GM04504 (cell line): ENCODE data around the gene SESN1.
A peak's percentile ranks its signal among the peaks of the same experiment; 100 is the strongest.

Source experiments
- DNase-seq: peaks from one replicate; pipeline ENCODE4 v3.0.0-alpha.2; 2012; ENCODE audit warnings: low read depth

The SESN1 gene

DNA sequence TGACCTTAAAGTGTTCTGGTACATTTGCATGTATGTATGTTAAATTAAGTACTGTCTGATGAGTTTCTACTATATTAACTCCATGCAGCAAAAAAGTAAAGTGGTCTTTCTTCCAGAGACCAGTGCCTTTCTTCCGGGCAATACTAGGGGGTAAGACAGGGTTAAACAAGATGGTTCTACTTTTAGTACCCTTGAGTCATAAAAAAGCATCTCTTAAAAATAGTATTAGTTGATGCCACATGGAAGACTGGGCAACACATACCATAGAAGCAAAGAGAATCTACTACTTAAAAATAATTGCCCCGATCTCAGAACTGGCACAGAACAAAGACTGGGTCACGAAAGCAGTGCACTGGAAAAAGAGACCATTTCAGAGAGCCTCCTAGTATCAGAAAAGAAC lies 66.2 kb downstream of the SESN1 start:
- no peak for DNase-seq

DNA sequence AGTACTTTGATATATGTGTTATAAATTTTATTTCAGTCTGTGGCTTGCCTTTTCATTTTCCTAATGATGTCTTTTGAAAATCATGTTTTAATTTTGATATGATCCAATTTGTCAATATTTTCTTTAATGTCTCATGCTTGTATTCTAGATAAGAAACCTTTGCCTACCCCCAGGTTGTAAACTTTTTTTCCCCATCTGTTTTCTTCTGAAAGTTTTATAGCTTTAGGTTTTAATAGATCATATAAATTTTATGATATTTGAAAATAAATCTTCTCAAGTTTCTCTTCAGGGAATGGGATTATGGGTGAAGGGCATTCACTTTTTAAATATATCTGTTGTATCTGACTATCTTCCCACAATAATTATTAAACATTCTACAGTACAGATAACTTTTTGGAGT lies 66.7 kb downstream of the SESN1 start:
- DNase-seq = no peak

DNA sequence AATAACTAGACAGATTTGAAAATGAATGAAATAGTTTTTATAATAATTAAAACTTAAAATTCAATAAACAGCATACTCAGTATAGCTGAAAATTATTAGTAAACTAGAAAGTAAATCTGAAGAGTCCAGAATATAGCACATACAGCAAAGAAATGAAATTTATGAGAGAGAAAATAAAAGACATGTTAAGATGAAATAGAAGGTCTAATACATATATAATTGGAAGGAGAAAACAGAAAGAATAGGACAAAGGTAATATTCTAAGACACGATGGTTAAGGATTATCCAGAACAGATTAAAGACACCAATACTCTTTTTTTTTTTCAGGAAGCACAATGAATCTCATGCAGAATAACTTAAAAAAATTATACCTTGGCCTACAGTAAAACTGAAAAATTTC lies 69.0 kb downstream of the SESN1 start:
- DNase-seq = no peak

DNA sequence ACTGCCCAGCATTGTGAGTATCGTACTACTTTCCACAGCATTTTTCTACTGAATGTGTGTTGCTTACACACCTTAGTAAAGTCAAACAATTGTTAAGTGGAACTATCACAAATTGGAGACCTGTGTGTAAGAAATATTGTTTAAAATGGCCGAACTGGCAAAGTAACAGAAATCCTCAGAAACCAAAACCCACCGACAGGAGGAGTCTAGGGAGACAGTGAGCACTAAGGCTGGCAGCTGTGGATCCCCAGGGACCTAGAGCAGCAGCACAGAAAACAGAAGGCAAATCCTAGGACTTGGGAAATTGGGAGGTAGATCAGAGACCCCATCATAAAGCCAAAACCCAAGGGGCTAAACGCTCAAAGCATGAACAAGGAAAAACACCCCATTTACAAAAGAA lies 69.9 kb downstream of the SESN1 start:
- DNase-seq = no peak

DNA sequence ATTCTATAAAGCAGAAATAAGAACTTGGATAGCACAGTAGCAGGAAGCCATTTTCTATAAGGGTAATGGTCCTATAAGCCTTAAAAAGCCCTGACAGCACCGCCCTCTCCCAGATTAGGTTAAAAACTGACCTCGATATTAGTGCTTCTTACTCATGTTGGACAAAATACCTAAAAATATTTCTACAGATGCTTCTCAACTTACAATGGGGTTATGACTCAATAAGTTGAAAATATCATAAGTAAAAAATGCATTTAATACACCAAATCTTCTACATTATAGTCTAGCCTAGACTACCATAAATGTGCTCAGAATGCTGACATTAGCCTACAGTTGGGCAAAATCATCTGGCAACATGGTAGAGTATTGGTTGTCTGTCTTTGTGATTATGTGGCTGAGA lies 70.3 kb downstream of the SESN1 start:
- no peak for DNase-seq

DNA sequence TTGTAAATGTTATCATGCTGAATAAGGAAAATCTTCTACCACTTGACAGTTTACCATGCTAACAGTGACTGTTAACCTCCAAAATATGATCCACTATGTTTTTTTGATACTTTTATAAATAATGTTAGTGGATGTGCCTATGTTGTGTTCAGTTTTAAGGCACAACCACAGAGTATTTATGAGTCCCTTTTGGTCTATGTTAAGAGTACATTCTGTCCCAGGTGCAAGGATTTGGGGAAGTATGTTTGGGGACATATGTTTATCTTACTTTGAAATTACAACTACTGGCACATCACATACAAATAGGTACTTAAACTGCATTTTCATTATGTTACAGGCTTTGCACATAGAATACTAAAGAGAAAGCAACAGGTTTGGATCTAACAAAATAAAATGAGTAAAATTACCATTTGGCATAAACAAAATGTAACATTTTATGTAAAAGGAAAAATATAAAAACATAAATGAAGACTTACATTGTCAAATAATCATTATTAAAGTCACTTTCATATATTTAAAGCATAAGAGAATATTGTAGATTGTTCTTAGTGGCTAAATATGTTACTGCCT lies 71.2 kb downstream of the SESN1 start:
- DNase-seq = no peak

DNA sequence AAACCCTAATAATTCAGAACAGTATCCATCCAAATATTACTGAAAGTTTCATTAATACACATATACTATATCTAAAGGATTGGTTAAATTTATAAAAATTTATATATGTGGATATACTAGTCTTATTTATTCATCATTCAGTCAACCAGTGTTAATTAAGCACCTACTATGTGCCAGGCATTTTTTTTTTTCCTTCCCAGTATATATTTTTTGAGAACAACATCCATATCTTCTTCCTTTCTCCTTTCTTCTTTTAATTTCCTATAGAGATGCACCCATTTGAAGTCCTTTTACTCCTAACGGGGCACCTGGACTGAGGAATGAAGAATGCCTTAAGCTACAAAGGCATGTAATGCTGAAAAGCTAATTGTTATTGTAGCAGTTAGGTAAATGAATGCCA lies 72.8 kb downstream of the SESN1 start:
- no peak for DNase-seq

DNA sequence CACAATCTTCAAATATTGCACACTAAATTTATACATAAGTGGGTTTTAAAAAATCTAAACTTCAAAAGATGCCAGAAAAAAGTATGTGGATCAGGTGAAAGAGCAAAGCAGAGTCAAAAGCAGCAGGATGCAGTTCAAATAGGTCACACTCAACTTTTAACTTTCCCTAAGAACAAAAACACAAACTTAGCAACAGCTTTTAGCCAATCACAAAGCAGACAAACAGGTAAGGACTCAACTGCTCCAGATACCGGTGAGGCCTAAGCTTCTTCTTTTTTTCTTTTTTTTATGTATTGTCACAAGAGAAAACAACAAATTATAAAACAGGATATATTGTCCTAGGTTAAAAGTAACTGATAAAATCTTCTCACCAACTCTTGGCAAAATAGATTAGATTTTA lies 74.7 kb downstream of the SESN1 start:
- no peak for DNase-seq

DNA sequence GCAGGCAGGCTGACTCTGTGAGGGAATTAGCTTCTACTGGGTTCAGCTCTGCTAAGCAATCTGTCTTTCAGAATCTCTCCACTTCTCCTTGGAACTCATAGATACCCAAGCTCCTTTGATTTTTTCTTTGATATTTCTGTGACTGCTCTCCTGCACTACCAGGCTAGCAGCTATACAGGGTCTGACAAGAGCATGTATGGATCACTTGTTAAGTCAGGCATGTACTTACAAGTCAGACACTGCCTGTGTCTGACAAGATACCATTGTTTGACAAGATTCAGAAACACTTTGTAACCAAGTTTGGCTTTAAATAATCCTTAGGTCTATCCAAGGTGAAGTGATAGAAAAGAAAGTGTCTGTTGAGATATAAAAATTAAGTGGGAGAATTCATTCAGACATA lies 79.5 kb downstream of the SESN1 start:
- DNase-seq = no peak

DNA sequence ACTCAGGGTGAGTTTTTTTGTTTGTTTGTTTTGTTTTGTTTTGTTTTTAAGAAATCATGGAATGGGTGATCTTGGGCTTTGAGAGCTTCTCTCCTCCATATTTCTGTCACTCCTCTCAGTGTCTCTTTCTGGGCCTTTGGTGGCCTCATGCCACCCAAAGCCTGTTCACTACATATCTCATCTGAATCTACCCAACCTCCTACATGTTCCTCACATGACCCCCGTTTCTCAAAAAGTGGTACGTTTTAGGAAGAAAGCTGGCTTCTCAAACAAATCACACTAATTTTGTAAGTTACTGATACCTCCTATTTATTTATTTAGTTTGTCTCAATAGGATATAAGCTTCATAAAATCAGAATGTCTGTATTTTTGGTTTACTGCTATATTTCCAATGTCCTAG lies 80.0 kb downstream of the SESN1 start:
- DNase-seq = no peak

DNA sequence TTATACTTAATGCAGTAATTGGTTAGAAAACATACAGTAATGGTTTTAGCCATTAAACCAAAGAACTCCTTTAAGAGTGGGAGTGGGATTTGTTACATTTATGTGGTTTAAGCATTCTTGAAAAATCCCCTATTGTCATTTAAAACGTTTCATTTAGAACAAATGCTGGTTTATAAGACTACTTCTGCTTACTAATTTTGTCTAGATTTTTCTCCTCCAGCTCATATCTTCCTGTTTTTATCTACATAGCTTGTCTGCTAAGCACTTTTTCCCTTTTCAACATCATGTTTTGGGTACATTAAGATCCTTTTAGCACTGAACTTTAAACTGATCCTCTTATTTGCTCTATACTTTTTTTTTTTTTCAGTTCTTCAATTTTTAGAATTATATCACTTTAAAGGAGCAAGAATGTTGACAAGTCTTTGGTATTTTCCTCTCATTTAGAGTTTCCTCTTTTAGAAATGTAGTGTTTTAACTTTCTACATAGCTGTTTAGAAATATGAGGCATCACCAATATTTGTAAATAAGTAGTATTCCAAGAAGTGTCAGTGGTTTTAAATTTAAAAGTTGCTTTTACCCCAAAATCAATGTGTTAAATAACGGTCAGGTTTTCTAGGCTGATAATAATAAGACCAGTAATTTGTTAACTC lies 80.9 kb downstream of the SESN1 start:
- DNase-seq = no peak

DNA sequence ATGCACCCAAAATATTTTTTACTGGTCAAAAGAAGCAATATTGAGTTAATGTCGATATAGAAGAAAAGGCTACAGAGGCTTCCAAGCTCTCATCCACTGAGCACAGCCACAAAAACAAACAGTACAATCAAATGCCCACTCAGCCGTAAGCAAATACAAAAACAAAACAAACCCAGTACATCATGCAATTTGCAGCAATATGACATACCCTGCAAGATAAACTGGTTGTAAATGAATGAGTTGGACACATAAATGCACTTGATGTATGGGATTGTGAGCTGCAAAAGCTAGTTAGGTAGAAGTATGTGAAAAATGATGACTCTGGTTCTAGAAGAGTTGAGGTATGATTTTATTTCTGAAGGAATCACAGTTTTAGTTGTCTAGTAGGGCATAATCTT lies 83.9 kb downstream of the SESN1 start:
- no peak for DNase-seq

DNA sequence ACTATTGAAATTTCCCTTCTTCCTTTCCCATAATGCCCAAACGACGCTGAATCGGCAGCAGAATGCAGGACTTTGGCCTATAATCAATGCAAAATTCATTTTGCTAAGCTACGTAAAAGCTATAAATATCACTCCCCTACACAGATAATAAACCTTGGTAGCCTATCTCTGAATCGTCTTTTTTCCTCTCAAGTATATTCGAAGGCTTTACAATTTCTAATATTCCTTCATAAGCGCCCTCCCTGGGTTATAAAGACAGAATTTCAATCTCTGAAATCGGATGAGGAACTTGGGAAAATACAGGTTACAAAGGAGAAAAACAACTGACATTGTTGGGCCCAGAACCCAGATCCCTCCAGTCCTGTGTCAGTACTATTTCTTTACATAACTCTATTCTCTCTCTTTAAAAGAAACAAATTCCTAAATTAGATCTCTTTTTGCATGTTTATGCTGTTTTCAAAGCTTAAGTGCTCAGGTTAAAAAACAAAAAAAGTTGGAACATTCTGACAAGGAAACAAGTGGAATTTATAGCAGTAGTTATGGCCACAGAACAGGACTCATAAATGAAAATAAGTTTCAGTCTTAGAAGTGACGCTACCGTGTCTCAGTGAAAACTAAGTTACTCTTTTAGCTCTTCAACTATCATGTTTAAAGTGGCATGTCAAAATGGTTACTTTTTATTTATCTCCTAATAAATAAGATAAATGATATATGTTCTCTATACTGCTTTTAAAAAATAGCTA lies 84.5 kb downstream of the SESN1 start:
- DNase-seq = no peak

DNA sequence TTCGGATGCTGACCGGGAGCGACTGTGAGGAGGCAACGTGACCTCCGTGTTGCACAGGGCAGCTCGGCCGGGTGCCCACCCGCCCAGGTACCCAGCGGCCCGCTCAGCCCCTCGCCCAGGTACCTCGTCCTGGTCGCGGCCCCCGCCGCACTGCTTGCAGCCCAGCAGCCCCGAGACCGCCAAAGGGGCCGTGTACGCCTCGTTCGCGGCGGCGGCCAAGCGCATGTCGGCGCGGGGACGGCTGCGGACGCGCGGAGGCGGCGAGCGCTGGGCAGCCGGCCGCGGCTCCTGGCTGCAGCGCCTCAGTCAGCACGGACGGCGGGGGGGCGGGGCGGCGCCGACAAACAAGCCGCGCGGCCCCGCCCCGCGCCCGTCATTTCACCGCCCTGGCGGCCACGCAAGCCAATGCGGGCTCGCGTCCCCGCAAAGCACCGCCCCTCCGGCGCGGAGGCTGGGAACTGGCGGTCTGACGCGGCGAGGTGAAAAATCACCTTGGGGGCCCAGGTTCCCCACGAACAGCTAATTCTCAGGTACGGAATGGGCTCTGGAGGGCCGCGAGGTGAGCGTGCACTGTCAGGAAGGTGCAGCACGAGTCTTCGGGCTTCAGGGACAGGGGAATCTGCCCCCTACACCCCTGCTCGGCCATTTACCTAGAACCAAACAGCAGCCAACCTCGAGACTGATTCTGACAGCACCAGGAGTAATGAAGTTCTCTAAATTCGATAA lies 85.2 kb downstream of the SESN1 start:
- DNase-seq = peak; percentile 72

DNA sequence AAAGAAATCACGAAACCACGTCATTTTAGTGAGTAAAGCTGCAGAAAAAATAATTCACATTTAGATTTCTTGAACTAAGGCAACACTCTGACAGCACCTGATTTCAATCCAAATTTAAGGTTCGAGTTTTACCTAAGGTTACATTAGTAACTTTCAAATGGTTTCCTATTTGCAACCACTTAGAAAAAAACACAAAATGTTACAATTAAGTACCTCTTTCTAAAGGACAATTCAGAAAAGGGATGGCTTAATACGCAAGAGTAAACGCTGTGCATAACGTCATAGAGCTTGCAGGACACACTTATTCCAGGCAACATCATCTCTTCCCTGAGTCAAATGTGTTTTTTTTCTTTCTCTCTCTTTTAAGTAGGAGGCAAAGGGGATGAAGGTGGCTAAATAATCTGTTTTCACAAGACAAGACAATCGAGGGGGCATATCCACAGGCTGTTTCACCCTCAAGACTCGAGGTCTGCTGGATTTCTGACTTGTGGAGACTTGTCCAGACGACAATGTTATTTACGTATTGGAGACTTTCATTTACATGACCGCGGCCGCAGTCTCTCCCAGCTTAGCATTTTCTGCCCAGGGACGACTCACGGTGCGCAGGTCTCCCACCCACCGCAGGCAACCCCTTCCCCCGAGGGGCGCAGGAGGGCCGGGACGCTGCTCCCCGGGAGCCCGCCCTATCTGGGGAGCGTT lies 86.0 kb downstream of the SESN1 start:
- peak; percentile 22 for DNase-seq

DNA sequence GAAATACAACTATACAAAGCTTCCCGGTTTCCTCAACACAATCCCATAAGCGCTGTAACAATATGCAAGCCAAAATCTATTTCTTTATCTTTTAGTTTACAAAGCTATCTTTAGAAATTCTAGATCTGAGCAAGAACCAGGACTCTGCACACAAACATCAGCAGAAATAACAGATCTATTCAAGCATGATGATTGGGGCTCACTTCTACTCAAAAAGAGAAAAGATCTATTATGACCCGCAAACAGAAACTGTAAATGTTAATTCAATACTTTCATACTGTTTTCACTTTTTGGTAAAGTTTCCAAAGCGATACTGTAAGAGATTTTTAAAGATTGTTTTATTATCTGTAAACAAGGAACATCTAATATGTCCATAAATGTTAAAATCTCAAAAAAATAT lies 86.6 kb downstream of the SESN1 start:
- DNase-seq = no peak

DNA sequence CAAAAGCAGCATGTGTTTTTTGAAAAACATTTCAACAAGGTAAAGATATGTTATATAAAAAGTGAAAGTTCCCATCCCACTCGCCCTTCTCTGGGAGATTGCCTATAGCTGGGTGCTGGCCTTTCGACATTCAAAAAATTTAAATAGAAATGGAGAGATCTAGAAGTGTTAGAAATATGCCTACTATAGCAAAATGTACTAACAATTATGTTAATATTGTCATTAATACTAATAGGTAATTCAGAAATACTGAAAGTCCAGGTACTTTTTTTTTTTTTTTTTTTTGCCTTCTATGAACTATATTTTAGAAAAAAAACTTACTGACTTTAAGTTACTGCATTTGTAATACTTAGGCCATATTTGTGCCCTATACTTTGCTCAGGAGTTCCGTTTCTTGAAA lies 87.1 kb downstream of the SESN1 start:
- no peak for DNase-seq

DNA sequence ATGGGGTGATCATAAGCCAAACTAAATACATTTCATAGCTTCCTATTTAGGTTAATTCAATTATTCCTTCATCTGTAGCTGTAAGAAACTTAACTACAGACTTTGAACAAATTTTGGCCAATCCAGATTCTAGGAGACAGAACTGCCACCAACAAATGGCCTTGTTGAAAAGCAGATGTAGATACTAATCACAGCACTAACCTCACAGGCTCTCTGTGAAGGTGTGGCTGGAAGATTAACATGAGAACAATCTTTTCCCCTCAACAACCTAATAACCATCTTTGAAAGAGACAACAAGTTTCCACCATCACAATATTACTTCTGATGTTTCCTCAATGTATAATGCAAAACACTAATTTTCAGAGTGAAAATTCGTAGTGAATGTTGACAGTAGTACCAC lies 87.8 kb downstream of the SESN1 start:
- no peak for DNase-seq

DNA sequence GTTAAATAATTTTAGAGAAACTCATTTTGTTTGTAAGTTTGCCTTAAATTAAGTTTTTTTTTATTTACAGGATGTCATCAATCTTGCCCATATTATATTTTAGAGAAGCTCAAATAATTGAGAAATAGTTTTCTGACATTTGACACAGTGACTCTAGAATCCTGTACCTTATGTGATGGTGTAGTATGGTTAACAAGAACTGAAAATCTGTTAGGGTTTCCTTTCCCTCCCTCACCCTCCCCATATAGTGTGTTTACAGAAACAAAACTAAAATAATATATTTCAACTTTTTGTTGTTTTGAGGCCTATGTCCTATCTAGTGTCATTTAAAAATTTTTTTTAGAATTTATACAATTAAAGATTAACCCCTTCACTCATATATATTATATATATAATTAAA lies 91.8 kb downstream of the SESN1 start:
- DNase-seq = no peak

DNA sequence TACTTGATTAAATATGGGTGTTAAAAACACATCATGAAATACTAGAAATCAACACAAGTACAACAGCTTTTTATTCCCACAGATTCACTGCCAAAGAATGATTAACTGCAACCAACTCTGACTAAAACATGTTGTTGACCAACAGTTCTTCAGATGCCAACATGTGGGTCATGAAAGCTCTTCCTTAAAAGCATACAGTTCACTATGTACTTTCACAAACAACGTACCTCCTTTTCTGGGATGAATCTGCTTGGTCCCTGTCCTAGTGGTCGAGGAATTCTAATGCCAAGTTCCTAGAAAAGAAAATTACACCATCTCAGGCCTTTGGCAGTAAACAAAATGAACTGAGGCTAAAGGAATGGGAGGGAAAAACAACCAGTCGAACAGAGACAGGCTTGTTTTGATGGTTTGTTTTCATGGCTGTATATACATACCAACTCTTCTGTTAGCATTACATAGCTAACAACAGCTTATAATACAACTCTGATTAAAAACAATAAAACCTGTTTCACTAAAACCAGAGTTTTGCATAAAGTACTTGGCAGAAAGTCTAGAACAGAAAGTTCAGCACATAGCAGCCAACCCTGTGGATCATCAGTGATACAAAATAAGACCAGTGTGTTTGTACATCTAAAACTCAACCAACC lies 92.5 kb downstream of the SESN1 start:
- peak; percentile 59 for DNase-seq

DNA sequence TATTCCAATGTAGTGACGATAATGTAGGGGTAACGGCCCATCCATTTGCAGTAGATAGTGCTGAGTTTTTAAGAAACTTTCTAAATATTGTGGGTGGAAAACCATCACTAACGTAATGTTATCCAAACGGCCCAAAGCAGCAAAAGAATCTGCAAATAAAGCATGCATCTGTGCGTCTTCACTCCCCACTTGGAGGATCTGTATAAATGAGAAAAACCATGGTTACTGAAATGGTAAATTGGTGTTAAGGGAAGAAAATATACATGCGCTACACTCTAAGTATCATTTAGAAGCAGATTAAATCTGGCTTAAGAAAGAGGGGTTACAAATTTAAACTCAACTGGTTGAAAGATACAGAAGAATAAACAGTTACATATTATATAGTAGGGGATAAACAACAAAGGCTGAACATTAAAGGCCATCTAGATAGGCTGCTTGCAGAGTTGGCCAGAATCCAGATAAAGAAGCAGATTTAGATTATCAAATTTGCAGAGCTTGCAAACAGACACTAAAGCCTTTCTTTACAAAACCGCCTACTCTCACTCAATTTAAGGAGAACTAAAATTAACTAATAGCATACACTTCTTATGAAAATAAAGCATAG lies 93.3 kb downstream of the SESN1 start:
- DNase-seq = no peak

DNA sequence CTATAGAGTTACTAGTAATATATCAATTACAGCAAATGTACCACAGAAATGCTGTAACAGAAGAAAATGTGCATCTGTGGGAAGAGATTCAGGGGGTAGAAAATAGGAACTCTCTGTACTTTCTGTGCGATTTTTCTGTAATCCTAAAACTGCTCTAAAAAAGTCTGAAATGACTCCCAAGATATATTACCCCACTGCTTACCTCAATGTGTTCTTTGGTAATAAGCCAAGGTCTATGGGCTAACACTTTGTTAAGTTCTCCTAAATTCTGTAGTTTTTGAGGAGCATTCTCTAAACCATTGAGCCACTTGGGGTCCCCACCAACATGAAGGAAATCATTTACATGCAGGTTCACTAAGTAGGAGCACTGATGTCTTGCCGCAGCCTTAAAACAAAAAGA lies 94.4 kb downstream of the SESN1 start:
- DNase-seq = no peak
